ENCODE measurements around the gene LAT. TPM values are rescaled to one million over a fixed set of nuclear protein-coding genes. Genes with fewer than 3 reads are reported as not detected.

The LAT gene
- total and polyA plus RNA-seq, 2 of the 13 experiments (the other 11 are each of a cell fraction or from before 2014, with no cell fraction given): 2.0 to 3.0 TPM

GRCh38 chr16:28989363-28989762 is 4.5 kb downstream of the LAT start:
- Histone ChIP-seq H3K27ac (ENCODE audit: extremely low read length, insufficient read depth, low read length) (no peak overlapping the region), H3K9ac (ENCODE audit: insufficient read depth, low read depth, low read length) (no peak overlapping the region), H3K4me1 (ENCODE audit: insufficient read depth, low read length) (peaks cover 8% of the 10 kb centered on the region), H3K36me3 (replicated peaks in 1 of 2; ENCODE audit: control insufficient read depth in 1 of 2, insufficient read depth in 2 of 2, low read length in 2 of 2) (peaks cover 0 to 9% of the 10 kb centered on the region in 2 experiments; a peak in 1 of 5 replicates), H3K9me3 (ENCODE audit: low read length) (no peaks in the 10 kb centered on the region), H3K4me3 (replicated peaks in 1 of 3; ENCODE audit: insufficient read depth in 1 of 3, low read depth in 2 of 3, low read length in 3 of 3) (no peak overlapping the region), H3K79me2 (ENCODE audit: insufficient read depth, low read length) (no peaks in the 10 kb centered on the region), H2AFZ (ENCODE audit: low read length) (no peak overlapping the region), H4K20me1 (ENCODE audit: insufficient read depth, low read length) (no peaks in the 10 kb centered on the region), H3K4me2 (ENCODE audit: low read depth, low read length) (no peak overlapping the region), H3K27me3 (ENCODE audit: control insufficient read depth in 1 of 2, insufficient read depth in 2 of 2, low read length in 2 of 2) (no peaks in the 10 kb centered on the region)
- ATAC-seq (no peak), DNase-seq (ENCODE audit: low spot score) (no peak), FAIRE-seq (no peak)
- in situ Hi-C loops (cut with HindIII; ENCODE audit: extremely low pct_ligation_motif_present, low pct_unique_long_range_greater_than_20kb): no loop called here
- WGBS (ENCODE audit: low lambda C conversion rate): 95% methylated on average over 14 of the region's 14 CpGs
- intact Hi-C loops (cut with micrococcal nuclease; ENCODE audit: unreplicated experiment): no loop called here
- BruUV-seq (replicated peaks): no TSS peak
- TF ChIP-seq ZNF577 (CRISPR knock-in tag; IDR thresholded peaks at IDR 0.05; ENCODE audit: borderline replicate concordance, low read depth) (no peak), KDM5B (CRISPR knock-in tag; IDR thresholded peaks at IDR 0.05; ENCODE audit: borderline replicate concordance) (no peak), CCDC6 (CRISPR knock-in tag; IDR thresholded peaks at IDR 0.05) (no peak), HMG20B (CRISPR knock-in tag; conservative IDR thresholded peaks at IDR 0.05) (no peak), SNRNP70 (IDR thresholded peaks at IDR 0.05; ENCODE audit: low read depth, low read length) (no peak), ZFP37 (CRISPR knock-in tag; IDR thresholded peaks at IDR 0.05; ENCODE audit: borderline replicate concordance) (no peak), ZNF280B (CRISPR knock-in tag; IDR thresholded peaks at IDR 0.05; ENCODE audit: borderline replicate concordance) (peak; percentile 6; the same call in 1 of the 2 replicates), HNRNPK (IDR thresholded peaks at IDR 0.05; ENCODE audit: low read depth, low read length, poor library complexity, severe bottlenecking) (no peak)
- CTCF ChIA-PET (ENCODE audit: low intra/inter-chr PET ratio, low total read pairs): no interaction called here
- POLR2A ChIA-PET: no interaction called here

Data from HepG2 (cell line).